Neural cell (in vitro differentiated cells): Measurements from ENCODE around the gene ACTG1.

Experiments
- EP300 ChIP-seq: fragments of 450-650 bp; conservative IDR thresholded peaks from 2 replicates; pipeline ENCODE4 v1.6.1; 2014; ENCODE audit warnings: antibody characterized with exemption, mild to moderate bottlenecking, moderate library complexity; ENCODE audit not compliant: poor library complexity, severe bottlenecking
- POLR2AphosphoS5 ChIP-seq: IDR thresholded peaks from 2 replicates; pipeline ENCODE4 v1.6.1; 2012

DNA sequence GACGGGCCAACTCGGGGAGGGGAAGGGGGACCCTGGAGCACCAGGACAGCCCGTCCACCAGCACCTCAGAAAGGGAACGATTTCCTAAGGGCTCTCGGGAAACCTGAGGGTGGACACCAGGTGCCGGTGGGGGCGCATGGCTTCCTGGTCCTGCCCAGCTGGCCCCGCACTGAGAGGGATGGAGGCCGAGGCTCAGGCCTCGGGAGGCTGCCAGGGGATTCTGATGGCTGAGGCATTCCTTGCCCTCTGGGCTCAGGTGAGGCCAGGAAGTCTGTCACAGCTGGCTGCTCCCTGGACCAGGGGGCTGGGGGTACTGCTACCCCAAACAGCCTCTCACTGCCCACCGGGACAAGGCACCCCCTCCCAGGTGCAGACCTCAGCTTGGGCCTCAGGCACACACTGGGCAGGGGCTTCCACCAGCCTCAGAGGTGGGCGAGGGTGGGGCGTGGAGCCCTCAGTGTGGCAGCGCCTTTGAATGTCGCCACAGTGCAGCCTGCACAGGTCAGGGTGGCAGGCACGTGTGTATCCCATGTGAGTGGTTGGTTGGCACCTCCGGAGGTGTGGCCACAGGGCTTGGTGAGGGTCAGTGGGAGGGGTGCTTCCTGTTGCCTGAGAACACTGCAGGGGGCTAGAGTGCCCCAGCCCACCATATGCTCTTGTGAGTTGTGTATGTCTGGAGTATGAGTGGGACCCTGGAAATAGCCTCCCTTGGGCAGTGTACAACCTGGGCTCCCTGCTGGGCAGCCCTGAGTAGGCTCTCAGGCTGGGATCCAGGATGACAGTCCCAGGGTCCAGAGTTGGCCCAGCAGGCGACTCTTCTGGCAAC lies 11.7 kb upstream of the ACTG1 start:
- TF ChIP-seq POLR2AphosphoS5 (no peak), EP300 (no peak)
